IMR-90 (cell line): Measurements from ENCODE around the gene MLLT1. TPM values are rescaled to one million over a fixed set of nuclear protein-coding genes. Genes with fewer than 3 reads are reported as not detected.

Experiments
- ATAC-seq: fragments of 200-7000 bp; cut with Tn5 transposase; 2 replicates; pipeline ENCODE4 v1.9.1; 2020; ENCODE audit warnings: low read depth, mild to moderate bottlenecking, moderate library complexity
- BruUV-seq: library from RNA; stranded (reverse); fragments of 400-500 nt; replicated peaks from 2 replicates; lab custom pipeline; 2021; lab: Mats Ljungman, UMichigan
- CTCF ChIA-PET: fragments of 300-600 bp; formaldehyde crosslinking; extraction: SDS; loops from one replicate; lab custom pipeline; 2021; ENCODE audit warnings: antibody characterized with exemption; lab: Yijun Ruan, JAX
- POLR2A ChIA-PET: fragments of 300-600 bp; sonication (Branson Sonifier 250); formaldehyde crosslinking; loops from one replicate; lab custom pipeline; 2022; ENCODE audit warnings: antibody characterized with exemption; ENCODE audit not compliant: unreplicated experiment; lab: Charles Lee
- DNase-seq: peaks from one replicate; pipeline ENCODE4 v3.0.0; 2013
- H2AFZ ChIP-seq: replicated peaks from 2 replicates; pipeline ENCODE3; 2013; ENCODE audit warnings: low read length, mild to moderate bottlenecking; ENCODE audit not compliant: poor library complexity
- H2AK5ac ChIP-seq: 2 replicates; pipeline ENCODE4 v1.6.1; 2013; ENCODE audit warnings: low read depth, low read length, inconsistent platforms
- H2AK9ac ChIP-seq: replicated peaks from 2 replicates; pipeline ENCODE3; 2013; ENCODE audit warnings: mild to moderate bottlenecking, low read depth, low read length, moderate library complexity; ENCODE audit not compliant: poor library complexity
- H2BK120ac ChIP-seq: 2 replicates; pipeline ENCODE4 v1.6.1; 2013; ENCODE audit warnings: low read depth, low read length, inconsistent platforms
- H2BK15ac ChIP-seq: 3 replicates; pipeline ENCODE4 v1.6.1; 2013; ENCODE audit warnings: low read depth, low read length, inconsistent platforms
- H2BK20ac ChIP-seq: 2 replicates; pipeline ENCODE4 v1.6.1; 2013; ENCODE audit warnings: low read depth, mild to moderate bottlenecking, inconsistent platforms, low read length, moderate library complexity
- H2BK5ac ChIP-seq: 2 replicates; pipeline ENCODE4 v1.6.1; 2013; ENCODE audit warnings: mild to moderate bottlenecking, low read depth, low read length, inconsistent platforms; ENCODE audit not compliant: poor library complexity, severe bottlenecking
- H3K14ac ChIP-seq: replicated peaks from 2 replicates; pipeline ENCODE4 v1.6.1; 2013; ENCODE audit warnings: low read depth, low read length, inconsistent platforms
- H3K18ac ChIP-seq: 2 replicates; pipeline ENCODE4 v1.6.1; 2013; ENCODE audit warnings: low read depth, low read length, control low read depth
- H3K23ac ChIP-seq: 2 replicates; pipeline ENCODE4 v1.6.1; 2013; ENCODE audit warnings: low read depth, low read length, inconsistent platforms
- H3K27ac ChIP-seq: 2 replicates; pipeline ENCODE4 v1.5.1; 2013; ENCODE audit warnings: mild to moderate bottlenecking, control low read depth, low read length; ENCODE audit not compliant: insufficient read depth
- H3K27me3 ChIP-seq: 2 replicates; pipeline ENCODE4 v1.6.1; 2013; ENCODE audit warnings: low read length; ENCODE audit not compliant: control insufficient read depth, insufficient read depth
- H3K36me3 ChIP-seq: 2 replicates; pipeline ENCODE4 v1.6.1; 2013; ENCODE audit warnings: low read length, mixed read lengths; ENCODE audit not compliant: control insufficient read depth, insufficient read depth
- H3K4ac ChIP-seq: 2 replicates; pipeline ENCODE4 v1.6.1; 2013; ENCODE audit warnings: low read depth, low read length, inconsistent platforms
- H3K4me1 ChIP-seq: 2 replicates; pipeline ENCODE4 v1.6.1; 2013; ENCODE audit warnings: low read length, mixed read lengths; ENCODE audit not compliant: control insufficient read depth, insufficient read depth
- H3K4me2 ChIP-seq: 2 replicates; pipeline ENCODE4 v1.6.1; 2013; ENCODE audit warnings: low read depth, mild to moderate bottlenecking, control low read depth, low read length, moderate library complexity
- H3K4me3 ChIP-seq: 2 replicates; pipeline ENCODE4 v1.5.1; 2013; ENCODE audit warnings: low read depth, mild to moderate bottlenecking, control low read depth, low read length, moderate library complexity; ENCODE audit not compliant: insufficient read depth
- H3K56ac ChIP-seq: 2 replicates; pipeline ENCODE4 v1.6.1; 2013; ENCODE audit warnings: low read length, inconsistent platforms; ENCODE audit not compliant: insufficient read depth; ENCODE audit errors: extremely low read depth
- H3K79me1 ChIP-seq, 2 experiments: 2 replicates each; pipeline ENCODE4 v1.6.1; 2013; ENCODE audit warnings: low read length in 2 of 2, inconsistent platforms in 1 of 2, low read depth in 1 of 2
- H3K9ac ChIP-seq: 2 replicates; pipeline ENCODE4 v1.6.1; 2013; ENCODE audit warnings: low read depth, low read length, control low read depth
- H3K9me1 ChIP-seq: 2 replicates; pipeline ENCODE4 v1.6.1; 2013; ENCODE audit warnings: low read length, inconsistent platforms; ENCODE audit not compliant: insufficient read depth
- H3K9me3 ChIP-seq: 2 replicates; pipeline ENCODE4 v1.6.1; 2013; ENCODE audit warnings: low read length; ENCODE audit not compliant: control insufficient read depth, insufficient read depth
- H4K20me1 ChIP-seq: 2 replicates; pipeline ENCODE4 v1.6.1; 2013; ENCODE audit warnings: low read length, inconsistent platforms; ENCODE audit not compliant: insufficient read depth
- H4K5ac ChIP-seq: 2 replicates; pipeline ENCODE4 v1.6.1; 2013; ENCODE audit warnings: mild to moderate bottlenecking, low read depth, low read length, control low read depth
- H4K8ac ChIP-seq, 2 experiments: 2 replicates each; pipeline ENCODE4 v1.6.1; 2013; ENCODE audit warnings: low read depth in 2 of 2, low read length in 2 of 2, control low read depth in 1 of 2, inconsistent platforms in 1 of 2
- H4K91ac ChIP-seq: 2 replicates; pipeline ENCODE4 v1.6.1; 2013; ENCODE audit warnings: low read depth, low read length, inconsistent platforms; ENCODE audit not compliant: insufficient read depth
- BHLHE40 ChIP-seq: fragments of 150-350 bp; IDR thresholded peaks from 2 replicates; pipeline ENCODE4 v1.6.1; 2016; ENCODE audit warnings: mild to moderate bottlenecking, low read depth, low read length
- MAFK ChIP-seq: IDR thresholded peaks from 2 replicates; pipeline ENCODE4 v1.6.1; 2012; ENCODE audit warnings: low read depth, low read length, improper control_type of control experiment
- MXI1 ChIP-seq: IDR thresholded peaks from 2 replicates; pipeline ENCODE4 v1.6.1; 2012; ENCODE audit warnings: low read depth, mild to moderate bottlenecking, low read length, moderate library complexity, borderline replicate concordance
- RAD21 ChIP-seq: IDR thresholded peaks from 2 replicates; pipeline ENCODE4 v1.6.1; 2012; ENCODE audit warnings: low read length, improper control_type of control experiment
- RFX5 ChIP-seq: IDR thresholded peaks from 2 replicates; pipeline ENCODE4 v1.8.0; 2012; ENCODE audit warnings: low read depth, mild to moderate bottlenecking, low read length, moderate library complexity
- SMC3 ChIP-seq: fragments of 150-350 bp; IDR thresholded peaks from 2 replicates; pipeline ENCODE4 v1.6.1; 2016; ENCODE audit warnings: low read depth, mild to moderate bottlenecking, antibody characterized with exemption, low read length, moderate library complexity
- WGBS, 2 experiments: methylation state at CpG; one replicate each; pipeline versions ENCODE4 v1.1.5 to v1.1.7; 2013; ENCODE audit warnings: missing lambda C conversion rate in 2 of 2; ENCODE audit not compliant: insufficient read length in 1 of 2; ENCODE audit errors: extremely low coverage in 2 of 2; 5-methylcytosine and 5-hydroxymethylcytosine counted together
- dilution Hi-C: fragments of 300-500 bp; cut with HindIII; formaldehyde crosslinking; loops from one replicate; pipeline ENCODE4 v1.14.3; 2018; ENCODE audit warnings: low sequenced_read_pairs; ENCODE audit not compliant: unreplicated experiment
- in situ Hi-C: fragments of 300-500 bp; cut with MboI; formaldehyde crosslinking; loops from 3 replicates; pipeline ENCODE4 v1.14.3; 2019; ENCODE audit warnings: low sequenced_read_pairs, inconsistent platforms, mixed read lengths
- intact Hi-C: fragments of 100-400 bp; cut with micrococcal nuclease; formaldehyde crosslinking; loops from 2 replicates; pipeline ENCODE4 v1.10.0; 2022
- polyA plus RNA-seq, 3 experiments: library from polyadenylated mRNA; depleted of rRNA; stranded (reverse); fragments of >200 nt; gene quantifications; 2 replicates each; pipeline ENCODE4 v1.2.3, GENCODE V29; 2012; ENCODE audit warnings: low replicate concordance in 1 of 3
- total RNA-seq: library from RNA; depleted of rRNA; stranded (reverse); fragments of >200 nt; gene quantifications from 2 replicates; pipeline ENCODE4 v1.2.3, GENCODE V29; 2012
- TF ChIP-seq, protein P1 (sequence below): fragments of 150-350 bp; IDR thresholded peaks from 2 replicates; pipeline ENCODE4 v1.6.1; 2016; ENCODE audit warnings: low read depth, mild to moderate bottlenecking, low read length, moderate library complexity, borderline replicate concordance
- TF ChIP-seq, protein P2 (sequence below): conservative IDR thresholded peaks from 2 replicates; pipeline ENCODE4 v1.5.1; 2012; ENCODE audit warnings: mild to moderate bottlenecking, low read depth, low read length, improper control_type of control experiment

Gene MLLT1
- total and polyA plus RNA-seq, 2 of the 4 experiments (the other 2 are of a cell fraction): 1.3 to 30.6 TPM

DNA sequence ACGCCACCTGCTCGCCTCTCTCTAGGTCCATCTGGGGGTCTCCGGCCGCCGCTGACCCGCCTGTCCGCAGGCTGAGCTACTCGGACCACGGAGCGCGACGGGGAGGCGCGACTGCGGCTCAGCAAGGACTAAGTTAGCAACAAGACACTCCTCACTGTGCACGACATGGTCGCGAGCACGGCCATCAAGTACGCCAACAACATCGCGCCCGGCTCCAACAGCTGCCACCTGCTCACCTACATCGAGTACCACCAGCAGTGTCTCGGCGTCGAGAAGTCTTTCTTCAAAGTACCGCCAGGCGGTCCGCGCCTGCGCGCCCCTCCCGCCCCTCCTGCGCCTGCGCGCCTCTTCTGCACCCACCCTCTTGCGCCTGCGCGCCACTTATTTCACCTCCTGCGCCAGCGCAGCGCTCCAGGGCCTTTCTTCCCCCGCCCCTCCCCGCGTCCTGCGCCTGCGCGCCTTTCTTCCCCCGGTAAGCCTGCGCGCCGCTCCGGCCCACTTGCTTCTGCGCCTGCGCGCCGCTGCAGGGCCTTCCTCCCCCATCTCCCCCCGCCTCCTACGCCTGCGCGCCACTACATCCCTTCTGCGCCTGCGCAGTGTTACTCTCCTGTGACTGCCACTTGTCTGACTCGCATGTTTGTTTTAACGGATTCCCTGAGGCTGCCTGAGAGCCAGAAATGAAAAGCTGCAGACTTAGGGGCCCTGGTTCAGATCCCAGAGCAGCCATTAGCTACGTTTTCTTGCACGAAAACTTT is 80.4 kb downstream of the MLLT1 start (continued):
- no peak for TF ChIP-seq BHLHE40

DNA sequence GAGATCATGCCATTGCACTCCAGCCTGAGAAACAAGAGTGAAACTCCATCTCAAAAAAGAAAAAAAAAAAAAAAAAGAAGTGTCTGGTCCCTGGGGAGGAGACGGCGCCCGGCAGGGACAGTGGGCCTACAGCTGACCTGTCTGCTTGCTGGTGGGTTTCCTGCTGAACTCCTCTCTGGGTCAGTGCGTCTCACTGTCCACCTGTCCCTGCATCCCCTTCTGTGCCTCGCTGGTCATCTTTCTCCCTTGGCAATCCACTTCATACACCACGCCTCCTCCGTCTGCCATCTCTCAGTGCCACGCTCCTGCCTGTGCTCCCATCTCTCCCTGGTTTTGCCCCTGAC is 80.9 kb downstream of the MLLT1 start:
- Histone ChIP-seq H3K4me2 (peak overlapping the region; percentile 90), H3K27me3 (no peaks in the 10 kb centered on the region), H3K14ac (peak overlapping the region; percentile 92; the same call in 1 of the 2 replicates), H3K23ac (no peak overlapping the region), H4K8ac (peak overlapping the region; percentile 77 to 98; a peak in 2 of 4 replicates), H3K36me3 (no peaks in the 10 kb centered on the region), H4K5ac (peak overlapping the region; percentile 80), H4K91ac (peak overlapping the region; percentile 84; the same call in 1 of the 2 replicates), H2AK9ac (peak overlapping the region; percentile 88), H3K9me3 (no peaks in the 10 kb centered on the region; the same call in 1 of the 2 replicates), H3K4ac (peak overlapping the region; percentile 88), H3K56ac (peak overlapping the region; percentile 54; the same call in 1 of the 2 replicates), H2AFZ (peak overlapping the region; percentile 99), H2BK120ac (no peak overlapping the region), H3K4me3 (peak overlapping the region; percentile 76), H2BK5ac (peak overlapping the region; percentile 57), H3K9ac (peak overlapping the region; percentile 92), H2BK20ac (no peak overlapping the region), H4K20me1 (no peaks in the 10 kb centered on the region), H3K18ac (no peak overlapping the region), H2AK5ac (peak overlapping the region; percentile 46), H3K79me1 (peaks cover 20 to 22% of the 10 kb centered on the region in 2 experiments), H3K4me1 (peaks cover 3% of the 10 kb centered on the region; the same call in 1 of the 2 replicates), H2BK15ac (no peak overlapping the region), H3K27ac (peak overlapping the region; percentile 71; the same call in 1 of the 2 replicates), H3K9me1 (peaks cover 5% of the 10 kb centered on the region; the same call in 1 of the 2 replicates)
- POLR2A ChIA-PET: no interaction called here
- intact Hi-C loops (no loop called here), in situ Hi-C loops (no loop called here), dilution Hi-C loops (no loop called here)
- no TSS peak for BruUV-seq
- DNase-seq (no peak), ATAC-seq (no peak)
- 13% methylated on average over 4 of the region's 8 CpGs; no CpG with 5 or more reads in 1 of the 2 experiments for WGBS, 2 experiments
- CTCF ChIA-PET: no interaction called here
- TF ChIP-seq RAD21 (no peak), SMC3 (no peak), RFX5 (no peak), MXI1 (no peak), MAFK (no peak)
- TF ChIP-seq, protein P1, sequence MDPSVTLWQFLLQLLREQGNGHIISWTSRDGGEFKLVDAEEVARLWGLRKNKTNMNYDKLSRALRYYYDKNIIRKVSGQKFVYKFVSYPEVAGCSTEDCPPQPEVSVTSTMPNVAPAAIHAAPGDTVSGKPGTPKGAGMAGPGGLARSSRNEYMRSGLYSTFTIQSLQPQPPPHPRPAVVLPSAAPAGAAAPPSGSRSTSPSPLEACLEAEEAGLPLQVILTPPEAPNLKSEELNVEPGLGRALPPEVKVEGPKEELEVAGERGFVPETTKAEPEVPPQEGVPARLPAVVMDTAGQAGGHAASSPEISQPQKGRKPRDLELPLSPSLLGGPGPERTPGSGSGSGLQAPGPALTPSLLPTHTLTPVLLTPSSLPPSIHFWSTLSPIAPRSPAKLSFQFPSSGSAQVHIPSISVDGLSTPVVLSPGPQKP: no peak
- TF ChIP-seq, protein P2, sequence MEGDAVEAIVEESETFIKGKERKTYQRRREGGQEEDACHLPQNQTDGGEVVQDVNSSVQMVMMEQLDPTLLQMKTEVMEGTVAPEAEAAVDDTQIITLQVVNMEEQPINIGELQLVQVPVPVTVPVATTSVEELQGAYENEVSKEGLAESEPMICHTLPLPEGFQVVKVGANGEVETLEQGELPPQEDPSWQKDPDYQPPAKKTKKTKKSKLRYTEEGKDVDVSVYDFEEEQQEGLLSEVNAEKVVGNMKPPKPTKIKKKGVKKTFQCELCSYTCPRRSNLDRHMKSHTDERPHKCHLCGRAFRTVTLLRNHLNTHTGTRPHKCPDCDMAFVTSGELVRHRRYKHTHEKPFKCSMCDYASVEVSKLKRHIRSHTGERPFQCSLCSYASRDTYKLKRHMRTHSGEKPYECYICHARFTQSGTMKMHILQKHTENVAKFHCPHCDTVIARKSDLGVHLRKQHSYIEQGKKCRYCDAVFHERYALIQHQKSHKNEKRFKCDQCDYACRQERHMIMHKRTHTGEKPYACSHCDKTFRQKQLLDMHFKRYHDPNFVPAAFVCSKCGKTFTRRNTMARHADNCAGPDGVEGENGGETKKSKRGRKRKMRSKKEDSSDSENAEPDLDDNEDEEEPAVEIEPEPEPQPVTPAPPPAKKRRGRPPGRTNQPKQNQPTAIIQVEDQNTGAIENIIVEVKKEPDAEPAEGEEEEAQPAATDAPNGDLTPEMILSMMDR: no peak
